Ecto neural progenitor cell (in vitro differentiated cells): ENCODE results near the gene TXN.
A peak's percentile ranks its signal among the peaks of the same experiment; 100 is the strongest.
"Not testable (repeated sequence)": the region's sequence is repeated elsewhere in the genome, so short reads cannot be mapped to it uniquely, and the experiment has no call there.

Source experiments
- DNase-seq: peaks from one replicate; pipeline ENCODE4 v3.0.0-alpha.2; 2018; ENCODE audit warnings: low spot score

Gene TXN

GRCh38 chr9:110257097-110257841, 962 bp upstream of the TXN start:
- DNase-seq: peak; percentile 46

GRCh38 chr9:110255463-110256379, 586 bp downstream of the TXN start:
- DNase-seq: peak; percentile 69

- DNase-seq: peak; percentile 49
These were observed 1.3 kb downstream of the TXN start for GRCh38 chr9:110255034-110255462.

- DNase-seq: no peak
These were observed 1.8 kb downstream of the TXN start for GRCh38 chr9:110254500-110254899.

GRCh38 chr9:110252509-110253139, 3.7 kb downstream of the TXN start:
- DNase-seq: no peak

GRCh38 chr9:110251770-110252169, 4.5 kb downstream of the TXN start:
- not testable (repeated sequence) for DNase-seq

GRCh38 chr9:110251212-110251611, 5.1 kb downstream of the TXN start:
- DNase-seq: no peak

GRCh38 chr9:110249603-110250002, 6.7 kb downstream of the TXN start:
- no peak for DNase-seq

GRCh38 chr9:110248361-110248760, 7.9 kb downstream of the TXN start:
- DNase-seq: no peak

GRCh38 chr9:110246214-110246613, 10.1 kb downstream of the TXN start:
- no peak for DNase-seq

- no peak for DNase-seq
These were observed 11.7 kb downstream of the TXN start for GRCh38 chr9:110244616-110245015.

- DNase-seq: no peak
These were observed 14.4 kb downstream of the TXN start for GRCh38 chr9:110241858-110242321.

- DNase-seq: no peak
These were observed 14.9 kb downstream of the TXN start for GRCh38 chr9:110241260-110241857.

- no peak for DNase-seq
These were observed 16.1 kb downstream of the TXN start for GRCh38 chr9:110240198-110240597.

- DNase-seq: no peak
These were observed 28.0 kb downstream of the TXN start for GRCh38 chr9:110228321-110228720.

GRCh38 chr9:110224583-110224982, 31.7 kb downstream of the TXN start:
- no peak for DNase-seq

GRCh38 chr9:110220809-110221208, 35.5 kb downstream of the TXN start:
- no peak for DNase-seq

- DNase-seq: no peak
These were observed 38.6 kb downstream of the TXN start for GRCh38 chr9:110217656-110218099.

GRCh38 chr9:110214586-110215355, 41.5 kb downstream of the TXN start:
- no peak for DNase-seq

GRCh38 chr9:110214090-110214489, 42.2 kb downstream of the TXN start:
- no peak for DNase-seq

- DNase-seq: no peak
These were observed 42.8 kb downstream of the TXN start for GRCh38 chr9:110213413-110214044.
